ENCODE results near the gene ELAVL4. TPM values are rescaled to one million over a fixed set of nuclear protein-coding genes. Genes with fewer than 3 reads are reported as not detected.

ELAVL4 gene
- polyA plus RNA-seq, 1 donor from 2014 or later: 105 TPM

DNA sequence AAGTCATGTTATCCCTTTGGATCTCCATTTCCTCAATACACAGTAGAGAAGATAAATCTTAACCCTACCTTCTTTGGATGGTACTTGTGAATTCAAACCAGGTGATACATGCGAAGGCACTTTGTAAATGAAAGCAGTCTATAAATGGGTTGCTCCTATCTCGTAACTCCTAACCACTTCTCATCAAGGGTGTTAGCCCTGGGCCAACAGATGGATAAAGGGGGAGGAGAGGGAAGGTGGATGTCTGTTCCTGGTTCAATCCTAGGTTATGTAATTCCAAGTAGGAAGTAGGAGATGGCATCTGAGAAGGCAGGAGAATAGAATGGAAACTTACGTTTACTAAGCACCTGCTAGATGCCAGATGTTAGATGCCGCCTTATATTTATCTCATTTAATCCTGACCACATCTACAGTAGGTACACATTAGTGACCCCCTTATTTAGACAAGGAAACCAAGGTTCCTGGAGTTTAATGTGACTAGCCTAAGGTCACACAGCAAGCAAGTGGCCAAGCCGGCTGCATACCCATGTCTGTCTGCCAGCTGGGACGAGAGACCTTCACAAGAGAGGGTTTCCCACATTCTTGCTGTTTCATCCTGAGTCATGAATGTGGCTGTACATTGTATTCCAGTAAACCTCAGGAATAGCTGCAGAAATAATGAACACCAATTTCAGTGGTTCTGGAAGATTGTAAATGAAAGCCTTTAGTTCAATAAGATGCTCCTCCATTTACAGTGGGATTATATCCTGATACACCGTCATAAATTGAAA is 47.7 kb downstream of the ELAVL4 start:
- Histone ChIP-seq H3K4me3 (ENCODE audit: low read length) (no peak overlapping the region), H3K9me2 (ENCODE audit: insufficient read depth, low read length) (no peaks in the 10 kb centered on the region), H4K20me1 (ENCODE audit: insufficient read depth) (no peaks in the 10 kb centered on the region), H3K27me3 (ENCODE audit: insufficient read depth, low read depth, low read length) (no peaks in the 10 kb centered on the region), H3K4me2 (ENCODE audit: low read length) (no peak overlapping the region), H3K36me3 (ENCODE audit: insufficient read depth, low read length) (no peaks in the 10 kb centered on the region), H3K27ac (ENCODE audit: low read length) (no peak overlapping the region), H3K9me3 (ENCODE audit: low read length) (no peaks in the 10 kb centered on the region), H3F3A (ENCODE audit: insufficient read depth, low read length, poor library complexity, severe bottlenecking) (no peaks in the 10 kb centered on the region), H3K9ac (ENCODE audit: low read length) (no peak overlapping the region), H2AFZ (ENCODE audit: low read depth, low read length) (no peak overlapping the region), H3K79me2 (replicated peaks; ENCODE audit: insufficient read depth, low read length) (no peaks in the 10 kb centered on the region)
- no peak for TF ChIP-seq TAF1 (IDR thresholded peaks at IDR 0.05; ENCODE audit: low read depth)
- TF ChIP-seq, protein P1, sequence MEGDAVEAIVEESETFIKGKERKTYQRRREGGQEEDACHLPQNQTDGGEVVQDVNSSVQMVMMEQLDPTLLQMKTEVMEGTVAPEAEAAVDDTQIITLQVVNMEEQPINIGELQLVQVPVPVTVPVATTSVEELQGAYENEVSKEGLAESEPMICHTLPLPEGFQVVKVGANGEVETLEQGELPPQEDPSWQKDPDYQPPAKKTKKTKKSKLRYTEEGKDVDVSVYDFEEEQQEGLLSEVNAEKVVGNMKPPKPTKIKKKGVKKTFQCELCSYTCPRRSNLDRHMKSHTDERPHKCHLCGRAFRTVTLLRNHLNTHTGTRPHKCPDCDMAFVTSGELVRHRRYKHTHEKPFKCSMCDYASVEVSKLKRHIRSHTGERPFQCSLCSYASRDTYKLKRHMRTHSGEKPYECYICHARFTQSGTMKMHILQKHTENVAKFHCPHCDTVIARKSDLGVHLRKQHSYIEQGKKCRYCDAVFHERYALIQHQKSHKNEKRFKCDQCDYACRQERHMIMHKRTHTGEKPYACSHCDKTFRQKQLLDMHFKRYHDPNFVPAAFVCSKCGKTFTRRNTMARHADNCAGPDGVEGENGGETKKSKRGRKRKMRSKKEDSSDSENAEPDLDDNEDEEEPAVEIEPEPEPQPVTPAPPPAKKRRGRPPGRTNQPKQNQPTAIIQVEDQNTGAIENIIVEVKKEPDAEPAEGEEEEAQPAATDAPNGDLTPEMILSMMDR (IDR thresholded peaks at IDR 0.05; ENCODE audit: poor library complexity, severe bottlenecking): no peak
- no peak for TF ChIP-seq EP300 (conservative IDR thresholded peaks at IDR 0.05; ENCODE audit: poor library complexity, severe bottlenecking)
- TF ChIP-seq RAD21 (conservative IDR thresholded peaks at IDR 0.05): no peak
- TF ChIP-seq, protein P2, sequence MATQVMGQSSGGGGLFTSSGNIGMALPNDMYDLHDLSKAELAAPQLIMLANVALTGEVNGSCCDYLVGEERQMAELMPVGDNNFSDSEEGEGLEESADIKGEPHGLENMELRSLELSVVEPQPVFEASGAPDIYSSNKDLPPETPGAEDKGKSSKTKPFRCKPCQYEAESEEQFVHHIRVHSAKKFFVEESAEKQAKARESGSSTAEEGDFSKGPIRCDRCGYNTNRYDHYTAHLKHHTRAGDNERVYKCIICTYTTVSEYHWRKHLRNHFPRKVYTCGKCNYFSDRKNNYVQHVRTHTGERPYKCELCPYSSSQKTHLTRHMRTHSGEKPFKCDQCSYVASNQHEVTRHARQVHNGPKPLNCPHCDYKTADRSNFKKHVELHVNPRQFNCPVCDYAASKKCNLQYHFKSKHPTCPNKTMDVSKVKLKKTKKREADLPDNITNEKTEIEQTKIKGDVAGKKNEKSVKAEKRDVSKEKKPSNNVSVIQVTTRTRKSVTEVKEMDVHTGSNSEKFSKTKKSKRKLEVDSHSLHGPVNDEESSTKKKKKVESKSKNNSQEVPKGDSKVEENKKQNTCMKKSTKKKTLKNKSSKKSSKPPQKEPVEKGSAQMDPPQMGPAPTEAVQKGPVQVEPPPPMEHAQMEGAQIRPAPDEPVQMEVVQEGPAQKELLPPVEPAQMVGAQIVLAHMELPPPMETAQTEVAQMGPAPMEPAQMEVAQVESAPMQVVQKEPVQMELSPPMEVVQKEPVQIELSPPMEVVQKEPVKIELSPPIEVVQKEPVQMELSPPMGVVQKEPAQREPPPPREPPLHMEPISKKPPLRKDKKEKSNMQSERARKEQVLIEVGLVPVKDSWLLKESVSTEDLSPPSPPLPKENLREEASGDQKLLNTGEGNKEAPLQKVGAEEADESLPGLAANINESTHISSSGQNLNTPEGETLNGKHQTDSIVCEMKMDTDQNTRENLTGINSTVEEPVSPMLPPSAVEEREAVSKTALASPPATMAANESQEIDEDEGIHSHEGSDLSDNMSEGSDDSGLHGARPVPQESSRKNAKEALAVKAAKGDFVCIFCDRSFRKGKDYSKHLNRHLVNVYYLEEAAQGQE (IDR thresholded peaks at IDR 0.05; ENCODE audit: borderline replicate concordance): no peak
- no peak for TF ChIP-seq SMC3 (conservative IDR thresholded peaks at IDR 0.05; ENCODE audit: poor library complexity)
- no peak for TF ChIP-seq EZH2 (IDR thresholded peaks at IDR 0.05; ENCODE audit: borderline replicate concordance, insufficient read depth, low read length, poor library complexity, severe bottlenecking)
- no peak for TF ChIP-seq MXI1 (conservative IDR thresholded peaks at IDR 0.05; ENCODE audit: poor library complexity, severe bottlenecking)
- no peak for TF ChIP-seq POLR2AphosphoS5 (IDR thresholded peaks at IDR 0.05)

DNA sequence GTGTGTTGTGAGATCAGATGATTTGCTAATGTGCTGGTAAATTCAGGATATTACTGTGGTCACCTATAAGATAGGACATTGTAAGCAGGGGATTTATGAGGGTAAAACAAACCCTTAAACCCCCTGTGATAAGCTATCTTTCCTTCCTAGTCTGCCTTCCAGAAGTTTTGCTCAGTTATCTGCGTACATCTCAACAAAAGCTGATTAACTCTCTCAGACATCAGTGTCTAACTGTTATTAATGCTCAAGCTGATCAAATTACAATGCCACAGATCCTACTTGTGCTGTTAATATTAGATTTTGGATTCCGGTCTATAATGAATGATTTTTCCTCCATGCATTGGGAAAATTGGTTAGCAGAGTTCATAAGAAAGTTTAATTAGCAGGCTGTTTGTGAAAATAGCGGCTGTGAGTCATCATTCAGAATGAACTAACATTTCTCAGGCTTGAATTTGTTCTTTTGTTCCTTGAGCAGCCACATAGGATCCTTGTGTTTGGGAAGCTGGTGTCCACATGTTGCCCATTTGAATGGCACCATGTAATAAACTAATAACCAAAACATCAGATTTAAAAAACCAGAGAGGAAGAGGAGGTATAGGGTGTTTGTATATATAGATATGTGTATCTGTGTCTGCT is 48.7 kb downstream of the ELAVL4 start:
- TF ChIP-seq POLR2AphosphoS5 (IDR thresholded peaks at IDR 0.05) (no peak), EZH2 (IDR thresholded peaks at IDR 0.05; ENCODE audit: borderline replicate concordance, insufficient read depth, low read length, poor library complexity, severe bottlenecking) (no peak), SMC3 (conservative IDR thresholded peaks at IDR 0.05; ENCODE audit: poor library complexity) (no peak), EP300 (conservative IDR thresholded peaks at IDR 0.05; ENCODE audit: poor library complexity, severe bottlenecking) (no peak), MXI1 (conservative IDR thresholded peaks at IDR 0.05; ENCODE audit: poor library complexity, severe bottlenecking) (no peak), TAF1 (IDR thresholded peaks at IDR 0.05; ENCODE audit: low read depth) (no peak)
- TF ChIP-seq, protein P2 (IDR thresholded peaks at IDR 0.05; ENCODE audit: borderline replicate concordance): no peak
- TF ChIP-seq, protein P1 (IDR thresholded peaks at IDR 0.05; ENCODE audit: poor library complexity, severe bottlenecking): no peak
- H3F3A ChIP-seq (ENCODE audit: insufficient read depth, low read length, poor library complexity, severe bottlenecking): no peaks in the 10 kb centered on the region
- H3K9ac ChIP-seq (ENCODE audit: low read length): no peak overlapping the region

More for the DNA sequence above, 48.7 kb downstream of the ELAVL4 start:
- H3K27me3 ChIP-seq (ENCODE audit: insufficient read depth, low read depth, low read length): no peaks in the 10 kb centered on the region
- no peaks in the 10 kb centered on the region for H3K79me2 ChIP-seq (replicated peaks; ENCODE audit: insufficient read depth, low read length)
- H4K20me1 ChIP-seq (ENCODE audit: insufficient read depth): no peaks in the 10 kb centered on the region
- H3K9me3 ChIP-seq (ENCODE audit: low read length): no peaks in the 10 kb centered on the region
- H3K27ac ChIP-seq (ENCODE audit: low read length): no peak overlapping the region
- H3K36me3 ChIP-seq (ENCODE audit: insufficient read depth, low read length): no peaks in the 10 kb centered on the region
- H3K4me2 ChIP-seq (ENCODE audit: low read length): no peak overlapping the region
- no peaks in the 10 kb centered on the region for H3K9me2 ChIP-seq (ENCODE audit: insufficient read depth, low read length)
- no peak overlapping the region for H2AFZ ChIP-seq (ENCODE audit: low read depth, low read length)
- no peak overlapping the region for H3K4me3 ChIP-seq (ENCODE audit: low read length)
